NOMO-1 treated with DMSO at 0.1 percent for 48 hours (cell line): ENCODE measurements around the gene PCLO.
"Not testable (repeated sequence)": the region's sequence is repeated elsewhere in the genome, so short reads cannot be mapped to it uniquely, and the experiment has no call there.

ENCODE experiments used
- DNase-seq: peaks from one replicate; lab custom pipeline; 2025; ENCODE audit not compliant: unreplicated experiment; lab: John Stamatoyannopoulos, UW

Gene PCLO

DNA sequence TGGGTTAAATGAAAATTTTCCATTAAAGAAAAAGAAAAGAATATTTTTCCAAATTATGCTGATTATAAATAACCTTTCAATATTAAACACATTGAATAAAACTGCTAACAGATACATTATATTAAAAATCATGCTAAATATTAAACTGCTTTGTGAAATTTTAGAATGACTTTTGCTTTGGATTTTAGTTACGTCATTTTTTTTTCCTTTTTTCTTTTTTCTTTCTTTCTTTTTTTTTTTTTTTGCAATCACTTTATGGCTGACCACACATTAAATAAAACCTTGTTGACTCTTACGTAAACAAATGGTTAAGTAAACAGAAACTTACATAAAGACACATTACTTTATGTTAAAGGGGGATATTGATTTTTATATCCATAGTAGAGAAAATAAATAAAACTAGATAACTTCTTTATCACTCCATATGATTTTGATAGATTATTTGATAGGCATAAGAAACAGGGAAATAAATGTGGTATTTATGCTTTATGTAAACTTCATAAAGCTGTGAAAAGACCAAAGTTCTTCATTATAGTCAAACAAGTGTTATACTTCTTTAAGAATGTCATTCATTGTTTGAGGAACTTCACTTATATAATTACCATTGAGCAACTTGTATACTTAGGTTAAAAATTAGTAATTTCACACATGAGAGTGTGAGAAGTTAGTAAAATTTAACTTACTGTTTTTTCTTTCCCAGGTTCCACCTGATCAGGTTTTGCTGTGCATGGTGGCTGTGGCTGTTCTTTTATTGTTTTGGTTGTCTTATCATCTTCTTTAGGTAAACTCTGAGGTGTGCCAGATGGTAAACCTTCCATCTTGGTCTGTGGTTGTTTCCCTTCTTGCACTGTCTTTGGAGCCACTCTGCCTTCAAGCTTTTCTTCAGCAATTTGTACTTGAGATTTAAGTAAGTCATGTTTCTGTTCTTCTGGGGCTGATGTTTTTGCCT is 197.3 kb downstream of the PCLO start:
- peak; percentile 45 for DNase-seq

DNA sequence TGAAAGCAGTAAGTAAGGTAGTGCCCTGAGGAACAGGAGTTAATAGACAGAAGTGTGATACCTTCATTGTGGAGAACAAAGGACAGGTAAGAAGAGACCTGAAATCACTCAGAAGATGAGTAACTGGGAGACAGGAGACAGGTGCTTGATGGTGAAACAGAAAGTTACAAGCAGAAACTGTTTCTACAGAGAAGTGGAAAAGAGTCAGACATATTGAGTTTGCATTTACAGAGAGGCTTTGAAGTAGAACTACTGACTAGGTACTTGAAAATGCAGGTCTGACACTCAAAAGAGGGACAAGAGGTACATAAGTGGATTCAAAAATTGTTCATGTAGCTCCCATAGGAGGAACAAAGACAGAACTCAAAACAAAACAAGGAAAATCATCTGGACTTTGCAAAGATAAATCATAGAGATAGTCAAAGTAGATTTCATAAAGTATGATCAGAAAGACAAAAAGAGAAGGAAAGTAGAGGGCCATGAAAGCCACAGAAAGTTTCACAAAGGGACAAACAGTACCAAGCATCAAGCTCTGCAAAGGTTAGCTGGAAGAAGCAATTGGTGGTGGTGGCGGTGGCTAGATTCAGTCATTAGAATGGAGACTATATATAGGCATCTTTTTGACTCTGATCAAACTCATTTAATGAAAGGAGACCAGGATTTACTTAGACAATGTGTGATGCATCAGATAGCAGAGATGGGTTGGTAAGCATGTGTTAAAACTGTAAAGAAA is 198.4 kb downstream of the PCLO start:
- DNase-seq = no peak

DNA sequence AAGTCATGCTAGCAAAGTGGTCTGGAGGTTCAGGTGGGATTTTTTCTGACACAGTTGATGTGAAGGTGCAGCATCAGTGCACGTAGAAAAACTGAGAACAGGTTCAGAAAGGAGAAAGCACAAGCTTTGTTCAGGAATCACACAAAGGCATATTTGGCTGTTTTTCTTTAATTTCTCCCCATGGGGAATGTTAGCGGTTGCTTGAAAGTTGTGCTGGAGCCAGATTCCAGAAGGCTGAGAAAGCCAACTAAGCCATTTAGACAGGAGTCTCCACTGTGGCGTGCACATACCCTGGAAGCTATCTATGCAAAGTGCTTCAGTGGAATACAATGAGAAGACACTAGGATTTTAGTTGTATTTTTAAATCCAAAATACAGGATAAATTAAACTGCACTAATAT is 201.4 kb downstream of the PCLO start:
- no peak for DNase-seq

DNA sequence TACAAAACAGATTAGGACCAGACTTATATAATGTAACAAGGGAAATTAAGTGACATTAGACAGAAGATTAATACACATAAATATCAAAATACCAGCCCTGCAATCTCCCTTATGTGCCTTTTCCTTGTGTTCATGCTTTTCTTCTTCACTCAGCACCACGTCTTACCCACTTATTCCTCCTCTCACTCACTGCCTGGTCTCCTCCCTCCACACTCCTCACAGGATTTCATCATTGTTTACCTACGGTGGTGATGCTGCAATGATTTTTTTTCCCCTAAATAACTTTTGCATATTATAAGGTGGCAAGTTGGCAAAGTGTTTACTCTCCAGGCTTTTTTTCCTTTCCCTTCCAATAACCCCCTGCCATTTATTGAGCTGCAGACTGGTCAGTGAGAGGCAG is 203.2 kb downstream of the PCLO start:
- no peak for DNase-seq

DNA sequence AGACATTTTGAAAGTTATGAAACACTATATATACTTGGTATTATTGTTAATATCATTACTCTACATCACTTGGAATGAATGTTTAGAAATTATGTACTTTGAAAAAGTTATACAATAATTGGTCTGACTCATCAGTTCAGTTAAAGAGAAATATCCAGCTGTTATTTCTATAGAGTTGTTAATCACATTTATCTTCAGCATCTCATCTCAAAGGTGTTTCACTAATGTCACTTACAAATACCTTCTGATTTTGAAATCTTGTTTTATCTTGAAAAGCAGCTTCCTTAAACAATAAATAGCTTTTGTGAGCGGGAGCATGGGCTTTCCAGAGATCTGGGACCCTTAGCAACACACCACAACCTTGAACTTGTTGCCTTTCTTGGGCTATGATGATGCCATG is 205.2 kb downstream of the PCLO start:
- no peak for DNase-seq

DNA sequence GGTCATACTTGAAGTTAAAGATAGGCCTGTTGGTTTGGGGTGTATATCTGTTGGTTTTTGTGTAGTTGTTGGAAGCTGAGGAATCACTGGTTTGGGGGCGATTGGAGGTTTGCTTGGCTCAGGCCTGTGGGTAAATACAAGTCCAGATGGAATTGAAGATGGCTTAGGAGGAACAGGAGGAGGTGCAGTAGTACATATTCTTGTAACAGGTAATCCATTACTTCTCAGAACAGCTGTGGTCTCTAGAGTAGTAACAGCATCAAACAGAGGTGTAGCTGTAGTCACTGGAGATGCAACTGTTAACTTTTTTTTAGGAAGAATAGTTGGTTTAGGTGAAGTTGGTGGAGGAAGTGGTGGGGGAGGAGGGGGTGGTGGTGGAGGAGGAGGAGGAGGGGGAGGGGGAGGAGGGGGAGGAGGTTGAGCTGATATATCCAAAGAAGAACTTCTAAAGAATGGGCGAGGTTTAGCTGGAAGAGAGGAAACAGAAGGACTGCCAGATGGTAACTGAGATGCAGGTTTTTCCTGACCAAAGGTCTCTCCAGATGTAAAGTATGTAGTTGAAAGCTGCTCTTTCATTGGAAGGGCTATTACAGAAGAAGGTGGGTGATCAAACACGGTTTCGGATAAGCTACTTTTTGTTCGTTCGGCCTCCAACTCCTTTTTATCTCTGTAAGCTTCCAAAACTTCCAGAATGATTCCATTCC is 209.2 kb downstream of the PCLO start:
- DNase-seq = no peak

DNA sequence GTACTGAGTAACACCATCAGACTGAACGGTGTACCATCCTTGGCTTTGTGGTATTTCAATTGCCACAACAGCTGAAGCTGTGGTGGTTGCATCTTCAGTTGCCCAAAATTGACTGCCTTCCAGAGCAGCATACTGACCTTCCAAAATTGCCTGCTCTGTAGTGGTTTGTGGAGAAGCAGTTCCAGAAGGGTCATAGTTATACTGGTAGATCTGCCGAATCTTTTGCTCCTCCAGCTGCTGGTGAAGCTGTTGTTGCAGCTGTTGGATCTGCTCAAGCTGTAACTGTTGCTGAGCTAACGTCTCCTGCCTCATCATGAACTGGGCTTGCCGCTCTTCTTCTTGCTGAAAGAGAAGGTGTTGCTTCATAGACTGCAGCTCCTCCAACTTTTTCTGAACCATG is 212.2 kb downstream of the PCLO start:
- no peak for DNase-seq

DNA sequence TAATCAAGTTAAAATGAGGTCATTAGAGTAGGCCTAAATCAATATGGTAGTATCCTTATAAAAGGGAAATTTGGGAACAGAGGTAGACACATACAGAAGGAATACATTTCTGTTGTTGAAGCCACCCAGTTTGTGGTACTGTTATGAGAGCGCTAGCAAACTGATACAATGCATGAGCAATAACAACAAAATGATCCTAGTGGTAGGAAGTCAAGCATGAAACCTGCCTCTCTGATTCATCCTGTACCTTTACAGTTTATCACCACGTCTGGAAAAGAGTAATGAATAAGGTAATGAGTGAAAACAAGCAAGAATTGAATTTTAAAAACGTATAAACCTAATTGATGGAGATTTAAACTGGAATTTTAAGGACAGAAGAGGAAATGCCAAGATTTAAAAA is 217.2 kb downstream of the PCLO start:
- DNase-seq = no peak

DNA sequence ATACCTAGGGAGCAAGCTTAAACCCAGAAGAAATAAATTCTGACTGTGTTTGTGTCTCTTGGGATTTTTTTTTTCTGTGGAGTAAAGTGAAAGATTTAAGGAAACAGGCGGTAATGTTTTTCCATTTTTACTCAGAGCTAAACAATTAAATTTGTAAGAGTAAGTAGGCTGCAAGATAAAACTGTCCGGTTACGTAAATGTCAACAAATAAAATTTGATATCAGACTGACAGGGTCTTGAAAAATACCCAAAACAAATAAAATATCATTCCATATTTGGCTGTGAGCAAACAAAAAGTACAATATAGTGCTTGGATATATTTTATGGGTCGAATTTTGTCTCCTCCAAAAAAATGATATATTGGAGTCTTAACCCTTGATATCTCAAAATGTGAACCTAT is 217.6 kb downstream of the PCLO start:
- DNase-seq = no peak

DNA sequence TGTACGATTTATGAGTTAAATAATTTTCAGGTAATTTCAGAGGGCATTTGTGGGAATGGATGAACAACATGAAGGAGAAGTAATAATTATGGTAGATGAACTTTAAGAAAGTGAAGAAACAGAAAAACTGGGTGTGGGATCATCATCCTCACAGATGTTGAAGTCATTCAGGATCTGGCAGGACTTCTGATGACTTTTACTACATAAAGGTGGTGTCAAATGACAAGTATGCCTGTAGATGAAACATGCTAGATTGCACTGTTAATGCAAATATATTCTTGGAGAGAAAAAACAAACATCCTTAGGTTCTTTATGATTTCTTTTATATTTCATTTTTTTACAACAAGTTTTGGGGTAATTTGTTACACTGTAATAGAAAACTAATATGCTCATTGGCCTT is 230.2 kb downstream of the PCLO start:
- no peak for DNase-seq

DNA sequence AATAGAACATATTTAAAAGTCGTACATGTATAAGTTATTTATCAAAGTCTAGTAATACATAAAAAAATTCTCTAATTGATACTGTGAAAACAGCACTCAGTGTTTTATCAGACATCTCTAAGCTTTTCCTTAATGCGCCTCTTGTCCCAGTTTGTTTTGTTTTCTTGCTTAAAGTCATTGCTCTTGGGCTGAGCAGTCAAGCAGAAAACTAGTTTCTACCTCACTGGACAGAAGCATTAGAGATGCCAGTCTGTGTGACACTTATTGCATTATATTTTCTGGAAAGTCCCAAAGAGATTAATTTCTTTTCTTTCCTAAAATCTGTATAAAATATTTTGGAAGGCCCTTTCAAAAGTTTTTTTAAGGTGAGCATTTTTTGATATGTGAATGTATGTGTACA is 236.2 kb downstream of the PCLO start:
- no peak for DNase-seq

DNA sequence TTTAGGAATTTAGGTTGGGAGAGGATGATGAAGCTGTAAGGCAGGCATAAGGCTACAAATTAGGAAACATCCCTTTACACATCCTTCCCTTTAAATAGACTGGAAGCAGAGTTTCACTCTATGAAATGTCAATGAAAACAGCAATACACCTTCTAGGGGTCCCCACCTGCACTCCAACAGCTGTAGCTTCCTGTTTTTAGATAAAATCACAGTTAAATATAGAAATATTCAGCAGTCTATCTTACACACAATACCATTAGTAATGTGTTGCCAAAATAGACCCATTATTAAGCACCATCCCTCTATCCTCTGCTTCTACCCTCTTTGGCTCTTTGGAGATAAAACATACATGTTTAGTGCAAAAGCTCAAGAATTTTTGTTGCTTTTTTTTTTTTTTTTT is 237.4 kb downstream of the PCLO start:
- no peak for DNase-seq

DNA sequence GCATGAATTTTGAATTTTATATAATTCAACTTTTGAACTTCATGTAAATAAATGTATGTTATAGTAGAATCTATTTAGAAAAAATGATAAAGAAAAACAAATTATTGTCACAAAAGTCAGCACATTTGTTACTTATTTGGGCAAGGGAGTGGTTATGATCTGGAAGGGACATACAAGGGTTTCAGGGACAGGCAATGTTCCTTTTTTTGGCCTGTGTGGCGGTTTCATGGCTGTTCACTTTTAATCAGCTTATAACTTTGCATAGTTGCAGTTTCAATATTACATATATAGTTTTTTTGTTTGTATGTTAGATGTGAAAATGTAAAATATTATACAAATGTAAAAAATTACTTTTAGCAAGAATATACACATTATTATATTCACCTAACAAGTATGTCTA is 256.2 kb downstream of the PCLO start:
- no peak for DNase-seq

DNA sequence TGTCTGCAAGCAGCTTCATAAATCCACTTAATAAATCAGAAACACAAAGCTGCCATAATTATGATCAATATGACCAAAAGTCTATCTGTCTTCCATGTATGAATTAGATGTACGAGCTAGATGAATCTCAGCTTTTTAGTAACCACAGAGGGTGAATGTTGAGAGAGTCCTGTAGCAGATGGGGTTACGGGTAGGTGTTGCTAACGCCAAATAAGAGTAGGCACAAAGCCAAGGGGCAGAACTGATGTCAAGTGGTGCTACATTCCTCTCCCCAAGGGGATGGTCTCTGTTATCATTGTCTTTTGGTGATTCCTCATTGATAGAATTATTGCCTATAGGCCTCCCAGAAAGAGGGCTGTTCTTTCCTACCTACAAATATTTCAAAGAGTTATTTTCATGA is 257.8 kb downstream of the PCLO start:
- no peak for DNase-seq

DNA sequence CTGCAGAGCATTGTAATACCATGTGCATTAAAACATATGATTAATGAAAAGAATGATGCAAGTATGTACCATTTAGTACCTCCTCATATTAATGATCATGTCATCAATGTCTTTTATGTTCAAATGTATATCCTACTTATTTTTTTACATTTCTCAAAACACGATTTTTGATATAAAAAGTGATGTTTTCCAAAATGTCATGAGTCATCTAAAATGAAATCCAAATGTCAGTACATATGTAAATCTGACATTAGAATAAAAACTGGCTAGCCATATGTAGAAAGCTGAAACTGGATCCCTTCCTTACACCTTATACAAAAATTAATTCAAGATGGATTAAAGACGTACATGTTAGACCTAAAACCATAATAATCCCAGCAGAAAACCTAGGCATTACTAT is 261.6 kb downstream of the PCLO start:
- not testable (repeated sequence) for DNase-seq

DNA sequence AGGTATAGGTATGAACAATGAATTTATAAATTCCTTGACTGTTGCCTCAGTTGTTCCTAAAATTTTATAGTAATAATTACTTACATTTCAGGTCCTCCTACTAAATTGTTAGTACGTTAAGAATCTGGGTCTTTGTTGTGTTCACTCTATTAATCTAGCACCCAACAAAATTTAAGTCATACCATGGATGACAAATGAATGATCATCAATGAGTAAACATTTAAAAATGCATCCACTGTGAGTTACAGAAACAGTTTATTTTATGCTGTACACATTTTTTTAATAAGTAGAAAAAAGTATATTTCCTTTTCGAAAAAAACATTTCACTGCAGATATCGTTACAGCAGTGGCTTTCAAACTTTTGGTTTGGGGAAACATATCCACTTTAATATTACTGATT is 265.2 kb downstream of the PCLO start:
- no peak for DNase-seq

DNA sequence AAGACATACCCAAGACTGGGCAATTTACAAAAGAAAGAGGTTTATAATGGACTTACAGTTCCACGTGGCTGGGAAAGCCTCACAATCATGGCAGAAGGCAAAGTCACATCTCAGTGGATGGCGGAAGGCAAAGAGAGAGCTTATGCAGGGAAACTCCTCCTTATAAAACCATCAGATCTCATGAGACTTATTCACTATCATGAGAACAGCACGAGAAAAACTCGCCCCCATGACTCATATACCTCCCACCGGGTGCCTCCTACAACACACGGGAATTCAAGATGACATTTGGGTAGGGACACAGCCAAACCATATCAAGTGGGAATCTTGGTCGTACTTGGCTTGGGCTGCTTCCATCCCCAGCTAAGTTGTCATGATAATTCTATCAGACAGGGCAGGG is 268.3 kb downstream of the PCLO start:
- DNase-seq = not testable (repeated sequence)

DNA sequence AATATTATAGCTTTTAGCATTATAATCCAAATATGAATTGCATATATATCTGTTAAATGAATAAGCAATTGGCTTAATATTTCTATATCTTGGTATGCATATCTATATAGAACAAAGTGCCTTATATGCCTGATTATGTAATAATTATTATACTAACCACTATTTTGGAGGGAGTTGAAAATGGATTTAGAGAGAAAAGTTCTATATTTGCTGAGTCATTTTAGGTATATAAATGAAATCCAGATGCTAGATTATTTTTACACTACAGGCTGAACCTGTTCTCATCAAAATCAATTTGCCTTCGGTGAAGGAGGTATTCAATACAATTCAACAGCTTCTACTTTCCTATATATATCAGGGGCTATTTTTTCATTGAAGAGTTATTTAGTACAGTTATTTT is 276.4 kb downstream of the PCLO start:
- no peak for DNase-seq

DNA sequence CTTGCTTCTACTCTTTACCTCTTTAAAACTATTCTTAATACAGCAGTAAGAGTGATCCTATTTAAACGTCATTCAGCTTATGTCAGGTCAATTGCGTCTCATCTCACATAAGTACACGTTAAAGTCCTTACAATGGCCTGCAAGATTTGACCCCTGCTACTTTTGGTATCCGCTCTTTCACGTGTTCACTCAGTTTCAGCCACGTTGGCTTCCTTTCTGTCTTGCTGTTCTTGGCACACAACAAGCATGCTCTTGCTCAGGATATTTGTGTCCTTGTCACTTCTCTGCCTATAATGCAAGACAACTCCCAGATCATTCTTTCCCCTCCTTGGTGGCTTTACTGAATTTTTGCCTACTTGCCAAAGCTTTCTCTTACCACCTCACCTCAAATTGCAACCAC is 296.8 kb downstream of the PCLO start:
- no peak for DNase-seq

DNA sequence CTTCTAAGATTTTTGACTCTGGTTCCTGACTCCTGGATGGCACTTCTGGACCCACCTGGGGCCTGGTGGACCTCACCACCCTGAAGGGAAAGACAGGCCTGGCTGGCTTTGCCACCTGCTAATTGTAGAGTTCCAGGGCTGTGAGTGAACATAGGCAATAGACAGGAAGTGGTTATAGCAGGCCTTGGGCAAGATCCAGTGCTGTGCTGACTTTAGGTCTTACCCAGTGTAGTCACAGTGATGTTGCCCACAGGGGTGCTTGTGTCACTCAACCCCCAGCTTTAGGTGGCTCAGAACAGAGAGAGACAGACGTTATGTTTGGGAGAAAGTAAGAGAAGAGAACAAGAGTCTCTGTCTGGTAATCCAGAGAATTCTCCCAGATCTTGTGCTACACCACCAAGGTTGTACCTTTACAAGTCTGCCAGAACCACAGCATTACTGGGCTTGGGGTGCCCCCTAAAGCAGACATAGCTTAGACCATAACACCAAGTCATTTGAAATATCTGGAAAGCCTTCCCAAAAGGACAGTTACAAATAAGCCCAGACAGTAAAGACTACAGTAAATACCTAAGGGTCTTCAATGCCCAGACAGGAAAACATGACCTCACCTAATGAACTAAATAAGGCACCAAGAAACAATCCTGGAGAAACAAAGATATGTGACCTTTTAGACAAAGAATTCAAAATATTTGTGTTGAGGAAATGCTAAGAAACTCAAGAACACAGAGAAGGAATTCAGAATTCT is 303.4 kb downstream of the PCLO start:
- no peak for DNase-seq

DNA sequence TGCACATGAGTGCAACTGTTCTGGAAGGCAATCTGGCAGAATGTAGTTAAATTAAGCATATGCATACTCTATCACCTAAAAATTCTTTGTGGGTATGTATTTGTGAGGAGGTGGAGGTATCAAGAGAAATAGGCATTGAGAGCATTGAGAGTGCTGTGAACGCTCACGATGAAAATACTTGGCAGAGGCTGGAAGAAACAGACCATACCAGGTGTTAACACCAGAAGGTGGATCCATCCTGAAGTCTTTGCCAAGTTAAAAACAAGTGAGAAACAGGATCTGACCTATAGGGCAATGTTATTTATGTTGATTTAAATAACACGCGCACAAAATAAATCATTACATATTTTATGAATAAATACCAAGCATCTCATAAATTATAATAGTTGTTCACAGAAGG is 311.6 kb downstream of the PCLO start:
- no peak for DNase-seq
